HG02588 (cell line): ENCODE results near the gene CASZ1.

Experiments
- ATAC-seq: cut with Tn5 transposase; IDR thresholded peaks from one replicate; pipeline ENCODE4 v1.9.1; 2021; ENCODE audit warnings: mild to moderate bottlenecking, moderate library complexity; ENCODE audit not compliant: unreplicated experiment

CASZ1 gene

DNA sequence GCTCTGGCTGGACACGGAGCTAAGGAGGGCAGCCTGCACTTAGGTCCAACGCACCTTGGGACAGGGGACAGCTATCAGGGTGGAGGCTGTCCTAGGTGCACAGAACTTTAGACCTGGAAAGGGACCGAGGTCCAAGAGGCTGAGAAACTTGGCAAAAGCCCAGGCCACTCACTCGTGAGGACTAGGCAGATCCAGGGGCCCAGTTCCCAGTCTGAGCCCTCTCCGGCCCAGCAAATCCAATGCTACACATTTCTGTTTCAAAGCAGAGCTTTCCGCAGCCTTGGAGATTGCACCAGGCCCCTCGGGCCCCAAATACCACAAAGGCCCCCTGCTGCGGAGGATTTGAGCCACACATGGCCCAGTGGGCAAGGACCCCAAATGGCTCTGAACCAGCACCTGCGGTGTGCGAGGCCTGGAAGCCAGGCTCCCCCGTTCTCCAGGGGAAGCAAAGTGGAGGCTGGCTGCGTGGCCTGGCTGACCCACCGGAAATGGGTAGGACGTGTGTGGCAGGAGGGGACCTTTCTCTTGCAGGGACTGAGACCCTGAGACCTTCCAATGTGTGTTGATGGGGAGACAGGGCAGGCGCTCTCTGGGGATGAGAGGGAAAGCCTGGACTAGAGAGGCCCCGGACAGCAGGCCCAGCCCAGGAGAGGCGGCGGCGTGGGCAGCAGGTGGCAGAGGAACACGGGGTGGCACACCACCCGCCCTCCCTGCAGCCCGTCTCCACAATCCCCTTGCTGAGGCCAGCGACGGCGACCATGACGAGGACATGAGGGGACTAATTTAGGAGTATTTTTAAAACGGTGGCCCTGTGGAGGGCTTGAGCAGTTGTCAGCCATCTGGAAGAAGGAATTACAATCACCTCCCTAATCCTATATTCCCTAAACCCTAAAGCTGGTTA is 118.7 kb downstream of the CASZ1 start:
- no peak for ATAC-seq

DNA sequence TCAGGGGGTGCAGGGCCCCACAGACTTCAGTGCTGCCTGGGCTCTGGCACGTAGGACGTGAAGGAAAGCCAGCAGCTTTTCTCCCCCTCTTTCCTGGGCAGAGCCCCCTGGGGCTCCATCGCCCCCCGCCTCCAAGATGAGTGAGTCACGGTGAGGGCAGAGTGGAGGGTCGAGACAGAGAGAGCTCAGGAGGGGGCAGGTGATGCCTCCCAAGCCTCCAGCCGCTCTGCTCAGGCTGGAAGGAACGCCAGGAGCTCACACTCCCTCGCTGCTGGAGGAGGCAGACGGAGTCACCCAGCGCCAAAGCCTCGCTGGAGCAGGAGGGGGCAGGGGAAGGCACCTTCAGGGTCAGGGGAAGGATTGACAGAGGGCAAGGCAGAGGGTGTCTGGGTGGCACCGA is 119.5 kb downstream of the CASZ1 start:
- no peak for ATAC-seq

DNA sequence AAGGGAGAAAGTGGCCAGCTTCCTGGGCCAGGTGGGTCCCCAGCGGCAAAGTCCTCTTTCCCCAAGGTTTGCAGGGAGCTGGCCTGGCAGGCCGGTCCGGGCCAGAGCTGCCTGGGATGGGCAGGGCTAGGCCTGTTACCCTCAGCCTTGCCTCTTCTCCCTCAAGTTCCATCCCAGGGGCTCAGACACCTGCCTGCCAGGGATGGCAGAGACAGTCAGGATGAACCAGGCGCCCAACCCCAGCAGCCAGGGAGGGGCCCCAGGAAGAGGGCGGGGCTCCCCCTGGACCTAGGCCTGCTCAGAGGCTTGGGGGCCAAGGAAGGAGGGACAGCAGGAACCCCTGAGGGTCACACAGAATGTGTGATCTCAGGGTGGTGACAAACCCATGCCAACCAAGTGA is 120.6 kb downstream of the CASZ1 start:
- no peak for ATAC-seq

DNA sequence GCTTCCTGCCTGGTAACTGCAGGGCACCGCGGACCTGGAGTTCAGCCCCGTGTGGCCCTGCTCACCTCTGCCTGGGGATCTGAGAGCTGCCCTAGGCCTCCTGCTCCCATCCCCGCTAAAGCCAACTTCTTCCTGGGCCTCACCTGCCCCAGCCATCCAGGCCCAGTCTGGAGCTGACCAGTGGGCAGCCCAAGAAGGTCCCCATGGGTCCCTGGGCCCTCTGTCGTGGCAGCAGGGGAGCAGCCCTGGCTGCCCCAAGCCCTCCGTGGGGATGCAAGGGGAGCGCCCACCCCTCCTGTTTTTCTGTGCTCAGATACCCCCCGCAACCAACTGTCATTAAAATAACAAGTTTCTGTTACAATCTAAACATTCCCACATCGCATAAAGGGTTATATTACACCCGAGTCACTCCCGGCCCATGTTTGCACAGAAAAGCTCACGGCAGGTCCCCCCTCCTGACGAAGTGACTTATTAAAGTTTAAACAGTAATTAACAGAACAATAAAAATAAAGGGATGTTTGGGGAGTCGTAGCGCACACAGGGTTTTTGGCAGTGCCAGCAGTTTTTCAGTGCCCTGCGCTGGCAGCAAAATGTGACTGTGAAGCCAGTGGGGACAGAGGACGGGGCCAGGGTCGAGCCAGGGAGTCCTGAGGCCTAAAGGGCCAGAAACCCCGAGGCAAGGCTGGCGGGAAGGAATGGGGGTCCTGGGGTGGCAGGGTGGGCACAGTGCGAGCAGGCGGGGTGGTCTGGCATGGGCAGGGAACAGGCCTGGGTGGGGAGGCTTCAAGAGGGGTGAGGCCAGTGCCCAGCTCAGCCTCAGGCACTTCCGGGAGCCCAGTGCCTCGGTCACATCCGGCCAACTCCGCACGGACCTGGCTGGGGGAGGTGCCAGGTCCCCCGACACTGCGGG is 121.5 kb downstream of the CASZ1 start:
- no peak for ATAC-seq

DNA sequence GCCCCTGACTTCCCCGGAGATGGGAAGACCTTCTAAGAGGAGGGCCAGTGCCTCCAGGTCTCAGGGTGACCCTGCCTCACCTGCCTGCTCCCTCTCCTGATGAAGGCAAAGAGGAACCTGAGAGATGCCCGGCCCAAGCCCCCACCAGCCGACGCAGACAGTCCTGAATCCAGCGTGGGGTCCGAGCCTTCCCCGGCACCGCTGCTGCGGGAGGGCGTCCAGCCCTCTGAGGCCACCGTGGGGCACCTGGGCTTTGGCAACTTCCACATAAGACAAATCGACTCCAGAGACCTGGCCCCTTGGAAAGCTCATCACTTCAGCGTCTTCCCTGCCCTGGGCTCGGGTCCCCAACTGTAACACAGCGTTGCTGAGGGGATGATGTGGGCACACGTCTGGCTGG is 122.2 kb downstream of the CASZ1 start:
- ATAC-seq = no peak

DNA sequence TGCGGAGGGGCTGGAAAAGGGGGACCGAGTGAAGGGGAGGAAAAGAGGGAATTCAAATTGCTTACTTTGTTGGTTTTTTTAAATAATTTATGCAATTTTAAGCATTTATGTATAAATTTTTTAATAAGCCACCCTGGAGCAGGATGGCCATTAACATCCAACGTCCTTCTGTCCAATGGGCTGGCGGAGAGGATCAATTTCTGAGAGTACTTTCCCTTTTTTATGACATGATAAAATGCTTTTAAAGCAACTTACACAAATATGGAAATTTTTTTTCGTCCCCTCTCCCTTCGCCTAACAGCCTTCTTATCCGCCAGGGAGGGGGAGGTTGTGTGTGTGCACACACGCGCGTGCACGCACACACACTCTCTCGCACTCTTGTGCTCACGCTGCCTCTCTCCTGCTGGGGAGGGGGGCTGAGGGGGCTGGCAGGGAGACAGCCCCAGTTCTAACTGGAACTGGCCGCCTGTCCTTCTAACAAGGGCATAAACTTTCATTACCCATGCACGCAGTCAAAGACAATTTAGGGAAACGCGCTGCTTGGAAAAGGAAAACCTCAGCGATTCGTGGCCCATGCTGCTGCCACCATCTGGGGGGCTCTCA is 123.2 kb downstream of the CASZ1 start:
- ATAC-seq = no peak

DNA sequence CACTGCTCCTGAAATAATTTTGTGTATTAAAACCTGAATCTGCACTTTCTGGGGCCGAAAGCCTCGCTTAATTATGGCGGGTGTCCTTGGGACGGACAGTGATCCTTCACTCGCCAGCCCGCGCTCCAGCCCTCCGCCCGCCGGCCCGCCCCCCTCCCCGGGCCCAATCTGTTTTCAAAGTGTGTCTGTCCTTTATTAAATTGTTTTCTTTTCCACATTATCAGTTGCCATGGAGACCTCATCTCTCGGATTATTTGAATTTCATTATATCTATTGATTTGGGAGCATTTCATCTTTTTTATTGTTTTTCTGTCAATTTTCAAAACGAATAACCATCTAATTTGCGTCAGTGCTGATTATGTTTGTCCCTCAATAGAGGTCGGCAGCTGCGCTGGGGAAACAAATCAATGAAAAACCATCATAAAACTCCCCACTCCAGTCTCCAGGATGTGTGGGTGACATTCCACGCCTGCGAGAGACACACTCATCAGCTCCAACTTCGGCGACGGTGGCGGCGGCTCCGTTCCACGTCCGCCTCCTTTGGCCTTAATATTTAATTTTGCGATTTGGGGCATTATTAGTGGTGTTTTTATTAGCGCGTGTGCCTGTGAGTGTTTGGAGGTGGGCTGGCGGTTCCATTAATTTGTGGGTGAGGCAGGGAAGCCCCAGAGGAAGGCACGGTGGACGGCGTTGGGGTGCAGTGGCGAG is 123.9 kb downstream of the CASZ1 start:
- ATAC-seq = no peak

DNA sequence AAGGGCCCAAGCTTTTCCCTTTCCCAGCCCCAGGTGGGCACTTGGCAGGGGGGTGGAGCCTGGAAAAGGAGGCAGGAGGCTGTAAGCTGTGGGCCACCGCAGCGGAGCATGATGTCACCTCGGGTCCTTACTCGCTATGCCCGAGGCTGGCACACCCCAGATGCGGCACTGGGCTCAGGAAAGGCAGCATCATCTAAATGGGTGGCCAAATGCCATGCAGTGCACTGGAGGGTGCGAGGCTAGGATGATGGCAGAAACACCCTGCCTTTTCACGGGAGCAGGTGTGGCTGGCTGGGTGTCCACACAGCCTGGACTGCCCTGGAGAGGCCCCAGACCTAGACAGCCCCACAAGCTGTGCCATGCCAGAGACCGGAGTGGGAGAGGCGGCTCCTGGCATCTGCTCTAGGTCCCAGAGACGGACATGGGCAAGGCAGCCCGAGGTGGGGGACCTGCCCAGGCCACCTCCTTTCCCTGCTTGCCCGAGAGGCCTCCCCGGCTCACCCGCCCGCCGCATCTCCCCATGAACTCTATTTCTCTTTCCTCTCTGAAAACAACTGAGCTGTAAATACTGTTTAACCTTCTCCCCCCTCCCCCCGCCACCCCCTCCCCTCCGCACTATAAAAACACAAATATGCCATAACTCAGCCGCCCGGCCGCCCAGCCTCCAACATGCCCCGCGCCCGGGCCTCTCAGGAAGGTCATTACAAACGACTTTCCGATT is 124.7 kb downstream of the CASZ1 start:
- no peak for ATAC-seq

DNA sequence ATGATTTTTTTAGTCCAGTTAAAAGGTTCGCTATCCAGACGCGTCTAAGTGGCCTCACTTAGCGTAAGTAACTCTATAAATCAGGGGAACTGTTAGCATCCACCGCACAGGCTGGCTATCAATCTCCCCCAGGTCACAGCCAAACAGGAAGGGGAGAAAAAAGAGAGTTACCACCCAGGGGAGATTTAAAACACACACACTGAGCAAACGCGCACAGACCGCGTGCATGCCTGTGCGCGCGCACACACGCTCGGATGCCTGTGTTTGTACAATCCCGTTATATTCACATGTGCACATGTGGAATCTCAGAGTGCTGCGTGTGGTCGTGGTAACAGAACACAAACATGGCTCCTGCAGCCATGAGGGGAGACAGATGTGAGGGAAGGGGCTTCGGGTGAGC is 125.4 kb downstream of the CASZ1 start:
- no peak for ATAC-seq

DNA sequence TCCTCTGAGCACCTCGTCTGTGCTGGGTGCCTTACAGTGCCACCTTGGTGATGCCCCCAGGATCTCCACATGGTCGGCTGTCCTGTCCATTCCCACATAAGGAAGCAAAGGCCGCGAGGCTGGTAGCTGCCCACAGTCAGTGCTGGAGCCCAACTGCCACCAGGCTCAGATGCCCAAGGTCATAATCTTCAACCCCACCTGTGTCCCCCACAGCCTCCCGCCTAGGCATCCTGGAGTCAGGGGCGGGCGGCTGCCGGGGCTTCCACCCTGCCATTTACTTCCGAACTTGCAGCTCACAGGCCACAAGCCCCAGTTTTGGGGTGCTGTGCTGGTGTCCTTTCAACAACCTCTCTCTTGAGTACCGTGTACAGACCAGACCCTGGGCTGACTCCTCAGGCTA is 126.3 kb downstream of the CASZ1 start:
- no peak for ATAC-seq

DNA sequence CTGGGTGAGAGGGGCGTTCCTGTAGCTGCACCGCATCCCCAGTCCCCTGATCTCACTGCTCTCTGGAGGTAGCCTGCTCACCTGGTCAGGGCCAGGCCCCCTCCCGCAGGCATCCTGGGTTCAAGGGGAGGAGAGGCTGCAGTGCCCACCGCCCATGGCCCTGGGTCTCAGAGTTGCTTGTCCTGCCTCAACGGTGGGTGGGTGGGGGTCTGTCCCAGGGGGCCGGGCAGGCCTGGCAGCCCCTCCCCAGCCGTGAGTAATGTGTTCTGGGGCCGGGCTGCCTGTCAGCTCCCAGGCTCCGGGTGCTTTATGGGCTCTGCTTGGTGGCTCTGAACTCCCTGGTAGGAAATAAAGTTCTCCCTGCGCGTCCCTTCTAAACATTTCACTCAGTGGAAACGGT is 126.9 kb downstream of the CASZ1 start:
- ATAC-seq = no peak

DNA sequence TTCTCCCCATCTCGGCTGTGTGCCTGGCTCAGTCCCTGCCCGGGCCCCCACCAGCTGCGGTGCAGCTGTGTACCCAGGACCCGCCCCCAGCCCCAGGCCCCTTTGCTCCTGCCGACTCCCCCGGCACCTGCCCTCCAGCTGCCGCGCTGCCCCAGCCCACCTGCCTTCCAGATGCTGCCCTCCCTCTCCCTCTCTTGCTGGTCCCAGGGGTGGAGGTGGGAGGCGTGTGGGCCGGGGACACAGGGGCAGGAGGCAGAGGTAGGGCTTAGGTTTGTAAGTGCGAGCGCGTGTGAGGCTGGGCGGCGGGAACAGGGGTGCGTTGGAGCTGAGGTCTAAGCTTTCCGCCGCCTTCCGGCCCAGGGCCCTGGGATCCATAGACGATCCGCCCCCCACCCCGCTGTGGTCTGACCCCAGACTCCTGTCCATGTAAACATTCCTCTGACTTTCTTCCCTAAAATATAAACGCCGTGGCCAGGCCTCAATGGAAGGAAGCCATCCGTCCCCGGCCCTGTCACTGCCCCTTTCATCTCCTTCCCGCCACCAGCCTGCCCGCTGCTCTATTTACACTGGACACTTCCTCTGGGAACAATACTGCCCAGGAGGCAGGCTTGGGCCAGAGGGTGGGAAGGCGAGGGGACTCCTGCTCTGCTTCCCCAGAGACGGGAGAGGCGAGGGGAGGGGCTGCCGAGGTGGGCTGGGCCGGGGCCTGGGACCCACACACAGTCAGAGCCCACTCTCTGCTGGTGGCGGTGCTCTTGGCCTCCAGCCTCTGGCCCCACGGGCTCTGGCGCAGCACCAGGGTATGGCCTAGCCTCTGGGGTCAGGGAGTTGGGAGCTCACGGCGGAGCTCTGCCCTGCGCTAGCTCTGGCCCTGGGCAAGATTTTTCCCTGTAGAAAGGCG is 128.3 kb downstream of the CASZ1 start:
- ATAC-seq = no peak

DNA sequence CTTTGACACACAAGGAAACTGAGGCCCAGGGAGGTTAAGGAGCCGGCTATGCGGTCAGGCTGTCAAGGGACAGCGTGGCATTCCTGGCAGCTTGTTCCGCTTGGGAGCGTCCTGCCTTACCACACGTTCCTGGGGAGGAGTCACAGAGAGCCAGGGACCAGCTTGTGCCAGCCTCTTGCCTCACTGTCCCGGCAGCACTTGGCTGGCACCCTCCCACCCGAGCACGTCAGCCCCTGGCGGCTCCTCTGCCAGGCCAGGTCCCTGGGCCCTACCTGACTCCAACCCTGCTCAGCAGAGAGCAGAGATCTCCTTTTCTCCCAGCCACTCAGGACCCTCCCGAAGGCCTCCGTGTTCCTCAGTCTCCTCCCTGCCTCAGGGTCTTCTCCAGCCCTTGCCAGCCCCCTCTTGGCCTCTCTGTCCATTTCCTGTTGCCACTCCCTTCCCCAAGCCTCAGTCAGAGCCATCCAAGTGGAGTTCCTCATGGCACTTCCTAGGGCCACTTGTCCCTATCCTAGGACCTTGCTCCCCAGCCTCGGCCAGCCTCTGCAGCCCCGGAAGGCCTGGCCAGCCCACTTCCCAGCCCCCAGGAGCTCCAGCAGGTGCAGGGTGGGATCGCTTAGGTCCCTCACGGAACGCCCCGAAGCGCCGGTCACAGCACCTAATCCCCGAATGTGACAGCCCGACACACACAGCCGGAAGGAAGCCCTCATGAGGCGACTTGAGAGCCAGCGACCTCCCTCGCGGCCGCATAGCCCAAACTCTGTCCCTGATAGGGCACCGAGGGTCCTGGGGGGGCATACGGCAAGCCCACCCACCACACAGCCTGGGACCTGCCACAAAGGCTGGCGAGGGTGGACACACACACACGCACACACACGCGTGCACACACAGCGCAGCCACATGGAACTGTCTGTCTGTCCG is 130.3 kb downstream of the CASZ1 start:
- ATAC-seq = no peak

DNA sequence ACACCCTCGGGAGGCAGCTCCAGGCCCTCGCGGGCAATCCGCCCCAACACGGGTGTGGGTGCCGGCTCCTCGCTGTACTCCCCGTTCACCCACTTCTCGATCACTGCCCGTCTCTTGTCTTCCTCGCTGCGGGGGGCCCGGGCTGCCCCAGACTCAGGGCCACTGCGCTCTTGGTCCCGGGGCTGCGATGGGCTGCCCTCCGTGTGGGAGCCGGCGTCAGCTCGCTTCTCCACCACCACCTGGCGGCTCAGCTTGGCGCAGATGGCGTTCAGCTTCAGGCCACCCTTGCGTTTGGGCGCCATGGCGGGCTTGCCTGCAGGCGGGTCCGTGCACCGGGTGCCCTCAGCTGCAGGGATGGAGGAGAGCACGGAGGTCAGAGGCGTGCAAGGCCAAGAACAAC is 131.2 kb downstream of the CASZ1 start:
- no peak for ATAC-seq

DNA sequence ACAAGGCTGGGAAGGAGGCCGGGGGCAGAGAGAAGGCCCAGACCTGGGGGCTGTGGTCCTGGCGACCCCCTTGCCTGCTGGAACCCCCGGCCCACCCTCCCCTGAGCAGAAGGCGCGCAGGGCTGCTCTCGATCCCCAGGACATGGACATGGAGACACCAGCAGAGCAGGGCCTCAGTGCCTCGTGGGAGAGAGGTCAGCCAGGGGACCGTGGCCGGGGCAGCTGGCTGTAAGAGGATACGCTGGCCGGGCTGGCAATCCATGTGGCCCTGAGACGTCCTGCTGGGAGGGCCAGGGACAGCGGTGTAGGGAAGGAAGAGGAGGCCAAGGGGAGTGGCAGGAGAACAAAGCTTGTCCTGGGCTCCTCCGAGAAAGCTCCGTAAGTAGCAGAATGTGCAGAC is 132.2 kb downstream of the CASZ1 start:
- ATAC-seq = no peak

DNA sequence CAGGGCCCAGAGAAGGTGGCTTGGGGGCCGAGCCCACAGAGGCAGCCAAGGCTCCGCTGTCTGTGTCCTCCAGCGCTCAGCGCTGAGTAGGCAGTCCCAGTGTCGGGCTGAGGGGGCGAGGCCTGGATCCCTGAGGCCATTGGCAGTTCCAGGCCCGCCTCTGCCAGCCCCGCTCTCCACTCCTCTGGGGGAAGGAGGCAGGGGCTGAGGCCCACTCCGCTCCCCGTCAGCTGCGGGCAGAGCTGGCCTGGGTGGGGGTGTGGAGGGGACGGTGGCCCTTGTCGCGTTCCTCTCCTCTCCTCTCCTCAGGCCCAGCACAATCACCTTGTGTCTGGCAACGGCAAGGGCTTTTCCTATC is 132.8 kb downstream of the CASZ1 start:
- no peak for ATAC-seq

DNA sequence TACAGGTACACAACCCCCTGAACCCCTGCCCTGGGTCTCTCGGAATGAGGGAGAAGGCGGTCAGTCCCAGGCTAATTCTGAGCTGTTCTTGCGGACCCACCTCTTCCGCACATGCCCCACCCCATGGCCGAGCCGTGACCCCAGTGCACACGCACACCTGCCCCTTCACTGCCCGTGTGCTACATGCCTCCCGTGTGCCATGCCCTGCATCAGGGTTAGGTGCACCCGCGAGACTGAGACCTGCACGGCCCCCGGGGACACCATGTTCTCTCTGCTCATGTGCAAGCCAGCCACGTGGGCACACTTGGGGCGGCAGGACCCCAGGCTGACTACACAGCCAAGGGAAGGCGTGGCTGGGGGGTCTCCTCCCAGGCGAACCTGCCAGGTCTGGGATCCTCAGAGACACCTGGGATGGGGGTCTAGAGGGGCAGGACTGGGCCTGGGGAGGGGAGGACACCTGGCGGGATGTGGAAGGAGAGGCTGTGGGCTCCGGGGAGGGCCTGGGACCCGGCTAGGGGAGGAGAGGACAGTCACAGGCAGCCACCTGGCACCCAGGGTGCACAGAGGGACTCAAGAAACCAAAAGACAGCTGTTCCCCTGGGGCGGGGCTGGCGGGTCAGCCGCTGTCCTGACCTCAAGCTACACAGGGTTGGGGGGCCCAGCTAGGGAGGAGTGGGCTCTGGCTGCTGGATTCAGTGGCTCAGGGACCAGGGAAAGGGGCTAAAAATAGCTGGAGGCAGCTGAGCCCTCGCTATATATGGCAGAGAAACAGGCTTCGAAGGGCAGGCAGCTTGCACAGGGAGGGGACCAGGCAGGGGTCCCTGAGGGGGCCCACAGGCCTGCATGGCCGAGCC is 133.4 kb downstream of the CASZ1 start:
- no peak for ATAC-seq
